Measurements from ENCODE around the gene UGDH. TPM values are rescaled to one million over a fixed set of nuclear protein-coding genes. Genes with fewer than 3 reads are reported as not detected.

The UGDH gene
- total RNA-seq, 4 donors from 2014 or later: 293 to 849 (median 479) TPM

DNA sequence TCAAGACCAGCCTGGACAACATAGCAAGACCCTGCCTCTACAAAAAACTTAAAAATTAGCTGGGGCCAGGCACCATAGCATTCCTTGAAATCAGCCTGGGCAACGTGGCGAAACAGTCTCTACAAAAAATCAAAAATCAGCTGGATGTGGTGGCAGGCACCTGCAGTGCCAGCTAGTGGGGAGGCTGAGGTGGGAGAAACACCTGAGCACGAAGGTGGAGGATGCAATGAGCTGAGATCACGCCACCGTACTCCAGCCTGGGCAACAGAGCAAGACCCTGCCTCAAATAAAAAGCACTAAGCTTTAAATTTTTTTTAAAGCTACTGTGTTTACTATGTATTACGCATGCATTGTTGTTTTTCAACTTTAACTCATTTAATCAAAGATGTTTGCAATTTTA is 71.8 kb downstream of the UGDH start:
- intact Hi-C loops (cut with DNase I; ENCODE audit: low total_unique reads) (no loop called here), in situ Hi-C loops (cut with MboI; ENCODE audit: low pct_ligation_motif_present in 1 of 4, low pct_unique_long_range_greater_than_20kb in 1 of 4, low sequenced_read_pairs in 3 of 4) (no loop called here)
- peaks cover 0 to 61% (median 24%) of the 10 kb centered on the region in 4 donors for H3K36me3 ChIP-seq
- no peak overlapping the region for H3K27ac ChIP-seq
- 83 to 85% methylated on average over 6 of the region's 6 CpGs for WGBS, 2 donors (ENCODE audit: low coverage in 1 of 2)
- no peaks in the 10 kb centered on the region for H3K27me3 ChIP-seq
- TF ChIP-seq POLR2AphosphoS5 (IDR thresholded peaks at IDR 0.05) (no peak), POLR2A (IDR thresholded peaks at IDR 0.05) (no peak), EP300 (IDR thresholded peaks at IDR 0.05; ENCODE audit: low read depth) (no peak)
- TF ChIP-seq, protein P1, sequence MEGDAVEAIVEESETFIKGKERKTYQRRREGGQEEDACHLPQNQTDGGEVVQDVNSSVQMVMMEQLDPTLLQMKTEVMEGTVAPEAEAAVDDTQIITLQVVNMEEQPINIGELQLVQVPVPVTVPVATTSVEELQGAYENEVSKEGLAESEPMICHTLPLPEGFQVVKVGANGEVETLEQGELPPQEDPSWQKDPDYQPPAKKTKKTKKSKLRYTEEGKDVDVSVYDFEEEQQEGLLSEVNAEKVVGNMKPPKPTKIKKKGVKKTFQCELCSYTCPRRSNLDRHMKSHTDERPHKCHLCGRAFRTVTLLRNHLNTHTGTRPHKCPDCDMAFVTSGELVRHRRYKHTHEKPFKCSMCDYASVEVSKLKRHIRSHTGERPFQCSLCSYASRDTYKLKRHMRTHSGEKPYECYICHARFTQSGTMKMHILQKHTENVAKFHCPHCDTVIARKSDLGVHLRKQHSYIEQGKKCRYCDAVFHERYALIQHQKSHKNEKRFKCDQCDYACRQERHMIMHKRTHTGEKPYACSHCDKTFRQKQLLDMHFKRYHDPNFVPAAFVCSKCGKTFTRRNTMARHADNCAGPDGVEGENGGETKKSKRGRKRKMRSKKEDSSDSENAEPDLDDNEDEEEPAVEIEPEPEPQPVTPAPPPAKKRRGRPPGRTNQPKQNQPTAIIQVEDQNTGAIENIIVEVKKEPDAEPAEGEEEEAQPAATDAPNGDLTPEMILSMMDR (IDR thresholded peaks at IDR 0.05): no peak
- H3K4me1 ChIP-seq: peaks cover 0 to 29% (median 21%) of the 10 kb centered on the region in 4 donors
- H3K9me3 ChIP-seq: no peaks in the 10 kb centered on the region
- no peak for DNase-seq
- no peak overlapping the region for H3K4me3 ChIP-seq

DNA sequence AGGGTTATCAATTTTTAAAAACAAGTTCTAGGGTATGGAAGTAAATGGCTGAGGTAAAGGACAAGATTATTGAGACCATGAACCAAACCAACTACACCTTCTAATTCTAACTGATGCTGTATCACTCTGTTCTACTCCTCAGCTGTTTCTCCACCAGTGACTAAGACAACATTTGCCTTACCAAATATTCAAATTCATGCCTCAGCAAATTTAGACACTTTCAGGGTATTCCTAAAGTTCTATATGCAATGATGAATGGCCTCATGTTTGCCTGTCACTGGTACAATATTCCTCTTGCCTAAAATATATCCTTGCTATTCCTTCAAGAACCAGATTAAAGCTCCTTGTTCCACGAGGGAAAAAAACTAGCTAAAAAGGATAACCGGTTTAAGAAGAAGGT is 73.5 kb downstream of the UGDH start:
- peaks cover 0 to 24% (median 18%) of the 10 kb centered on the region in 4 donors for H3K4me1 ChIP-seq
- no peaks in the 10 kb centered on the region for H3K9me3 ChIP-seq
- no peak overlapping the region for H3K4me3 ChIP-seq
- intact Hi-C loops (cut with DNase I; ENCODE audit: low total_unique reads) (no loop called here), in situ Hi-C loops (cut with MboI; ENCODE audit: low pct_ligation_motif_present in 1 of 4, low pct_unique_long_range_greater_than_20kb in 1 of 4, low sequenced_read_pairs in 3 of 4) (no loop called here)
- no peaks in the 10 kb centered on the region for H3K27me3 ChIP-seq
- TF ChIP-seq, protein P1 (IDR thresholded peaks at IDR 0.05): no peak
- TF ChIP-seq EP300 (IDR thresholded peaks at IDR 0.05; ENCODE audit: low read depth): no peak
- no peak for TF ChIP-seq POLR2A (IDR thresholded peaks at IDR 0.05)
- no peak for TF ChIP-seq POLR2AphosphoS5 (IDR thresholded peaks at IDR 0.05)
- DNase-seq: no peak
- H3K27ac ChIP-seq: no peak overlapping the region
- WGBS, 2 donors (ENCODE audit: low coverage in 1 of 2): 46 to 49% methylated on average over 2 of the region's 2 CpGs
- H3K36me3 ChIP-seq: peaks cover 0 to 61% (median 24%) of the 10 kb centered on the region in 4 donors

DNA sequence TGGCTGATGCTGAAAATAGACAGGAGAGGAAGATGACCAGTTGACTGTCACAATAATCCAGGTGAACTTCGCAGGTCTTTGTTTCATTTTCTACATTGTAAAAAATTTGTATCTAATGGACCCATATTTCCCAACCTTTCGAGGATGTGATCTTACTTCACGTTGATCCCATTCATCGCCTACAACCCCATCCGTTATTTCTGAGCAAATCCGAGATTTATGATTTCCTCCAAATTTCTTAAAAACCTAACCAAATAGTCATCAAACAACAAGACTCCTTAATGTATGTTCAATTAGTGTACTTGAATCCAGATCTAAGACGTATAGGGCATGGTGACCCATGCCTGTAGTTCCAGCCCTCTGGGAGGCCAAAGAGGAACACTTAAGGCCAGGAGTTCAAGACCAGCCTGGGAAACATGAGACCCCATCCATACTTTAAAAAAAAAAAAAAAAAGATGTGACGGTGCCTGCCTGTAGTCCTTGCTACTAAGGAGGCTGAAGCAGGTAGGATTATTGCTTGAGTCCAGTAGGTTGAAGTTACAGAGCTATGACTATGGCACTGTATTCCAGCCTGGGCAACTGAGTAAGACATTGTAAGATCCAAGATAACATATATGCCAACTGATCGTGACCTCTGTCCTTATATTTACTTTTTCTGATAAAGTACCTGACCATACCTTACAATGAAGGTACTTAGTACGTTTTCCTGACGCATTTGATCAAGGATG is 74.2 kb downstream of the UGDH start:
- in situ Hi-C loops (cut with MboI; ENCODE audit: low pct_ligation_motif_present in 1 of 4, low pct_unique_long_range_greater_than_20kb in 1 of 4, low sequenced_read_pairs in 3 of 4): no loop called here
- 87 to 94% methylated on average over 6 to 11 of the region's 11 CpGs for WGBS, 2 donors (ENCODE audit: low coverage in 1 of 2)
- Histone ChIP-seq H3K4me1 (peaks cover 0 to 24% (median 18%) of the 10 kb centered on the region in 4 donors), H3K36me3 (peaks cover 0 to 61% (median 24%) of the 10 kb centered on the region in 4 donors), H3K27ac (no peak overlapping the region), H3K9me3 (no peaks in the 10 kb centered on the region), H3K4me3 (no peak overlapping the region), H3K27me3 (no peaks in the 10 kb centered on the region)
- intact Hi-C loops (cut with DNase I; ENCODE audit: low total_unique reads): no loop called here
- no peak for DNase-seq
- TF ChIP-seq POLR2A (IDR thresholded peaks at IDR 0.05): no peak
- no peak for TF ChIP-seq POLR2AphosphoS5 (IDR thresholded peaks at IDR 0.05)
- TF ChIP-seq EP300 (IDR thresholded peaks at IDR 0.05; ENCODE audit: low read depth): no peak
- TF ChIP-seq, protein P1 (IDR thresholded peaks at IDR 0.05): no peak

DNA sequence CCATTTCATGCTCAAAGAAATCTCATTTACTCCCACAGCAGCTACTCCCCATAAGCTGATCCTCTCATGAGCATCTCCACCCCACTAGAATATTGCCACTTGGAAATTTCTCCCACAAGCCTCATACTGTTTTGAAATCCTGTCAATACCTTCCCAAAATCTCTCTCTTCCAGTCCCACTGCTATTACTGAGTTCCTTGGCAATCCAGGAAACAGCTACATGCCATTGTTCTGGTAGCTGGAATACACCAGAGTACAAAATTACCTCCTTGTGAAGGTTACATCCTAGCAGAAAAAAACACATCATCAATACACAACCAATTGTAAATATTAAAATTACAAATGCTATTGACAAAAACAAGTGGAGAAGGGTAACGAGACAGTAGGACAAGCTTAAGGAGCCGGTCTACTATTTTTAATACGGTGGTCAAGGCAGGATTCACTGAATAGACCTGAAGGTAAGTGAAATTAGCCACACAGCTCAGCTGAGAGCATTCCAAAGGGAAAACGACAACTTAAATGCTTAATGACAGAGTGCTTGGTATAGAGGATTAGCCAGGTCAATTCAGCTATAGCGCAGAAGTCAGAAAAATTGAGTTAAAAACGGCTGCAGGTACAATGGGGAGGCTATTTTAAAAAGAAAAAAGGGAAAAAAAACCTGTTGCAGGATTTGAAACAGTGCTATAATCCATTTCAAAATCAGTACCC is 74.9 kb downstream of the UGDH start:
- Histone ChIP-seq H3K4me3 (no peak overlapping the region), H3K4me1 (peaks cover 2 to 24% (median 18%) of the 10 kb centered on the region in 4 donors), H3K27ac (no peak overlapping the region), H3K9me3 (no peaks in the 10 kb centered on the region), H3K36me3 (peaks cover 0 to 57% (median 24%) of the 10 kb centered on the region in 4 donors), H3K27me3 (no peaks in the 10 kb centered on the region)
- 77 to 85% methylated on average over 5 to 6 of the region's 6 CpGs for WGBS, 2 donors (ENCODE audit: low coverage in 1 of 2)
- no peak for DNase-seq
- TF ChIP-seq POLR2A (IDR thresholded peaks at IDR 0.05): no peak
- TF ChIP-seq, protein P1 (IDR thresholded peaks at IDR 0.05): no peak
- TF ChIP-seq EP300 (IDR thresholded peaks at IDR 0.05; ENCODE audit: low read depth): no peak
- TF ChIP-seq POLR2AphosphoS5 (IDR thresholded peaks at IDR 0.05): no peak
- in situ Hi-C loops (cut with MboI; ENCODE audit: low pct_ligation_motif_present in 1 of 4, low pct_unique_long_range_greater_than_20kb in 1 of 4, low sequenced_read_pairs in 3 of 4): no loop called here
- intact Hi-C loops (cut with DNase I; ENCODE audit: low total_unique reads): no loop called here

Measured in transverse colon (tissue), 4 donors.